GM12878 (cell line): ENCODE measurements around the gene WARS2. TPM values are rescaled to one million over a fixed set of nuclear protein-coding genes. Genes with fewer than 3 reads are reported as not detected.

ENCODE experiments used
- ATAC-seq: fragments of 200-7000 bp; cut with Tn5 transposase; 3 replicates; pipeline ENCODE4 v1.9.1; 2020; ENCODE audit warnings: mild to moderate bottlenecking, moderate library complexity
- BruUV-seq: library from RNA; stranded (reverse); fragments of 400-500 nt; replicated peaks from 2 replicates; lab custom pipeline; 2021; lab: Mats Ljungman, UMichigan
- CTCF ChIA-PET: fragments of 300-600 bp; sonication (Branson Sonifier 250); formaldehyde crosslinking; extraction: SDS; loops from one replicate; lab custom pipeline; 2021; ENCODE audit warnings: inconsistent platforms; lab: Yijun Ruan, JAX
- POLR2A ChIA-PET: fragments of 350-600 bp; formaldehyde crosslinking; extraction: SDS; loops from one replicate; lab custom pipeline; 2021; ENCODE audit warnings: inconsistent platforms; lab: Charles Lee
- RAD21 ChIA-PET: fragments of 300-600 bp; sonication (Branson Sonifier 250); formaldehyde crosslinking; loops from one replicate; lab custom pipeline; 2023; ENCODE audit warnings: antibody characterized with exemption; ENCODE audit not compliant: unreplicated experiment; lab: Charles Lee
- SMC1A ChIA-PET: fragments of 300-600 bp; sonication (Branson Sonifier 250); formaldehyde crosslinking; loops from one replicate; lab custom pipeline; 2023; ENCODE audit not compliant: unreplicated experiment, uncharacterized antibody; lab: Charles Lee
- DNase-seq: peaks from one replicate; pipeline ENCODE4 v3.0.0-alpha.2; 2011; ENCODE audit warnings: low read depth, low spot score
- FAIRE-seq: peaks from 3 replicates; lab custom pipeline; 2011; peaks lifted over from hg19 to GRCh38; lab: Jason Lieb, UNC
- H2AFZ ChIP-seq: 2 replicates; pipeline ENCODE4 v1.6.0; 2011; ENCODE audit warnings: low read depth, low read length, control low read depth; ENCODE audit not compliant: control insufficient read depth
- H3K27ac ChIP-seq: 2 replicates; pipeline ENCODE4 v1.5.1; 2011; ENCODE audit warnings: control low read depth; ENCODE audit not compliant: control insufficient read depth, insufficient read depth
- H3K27me3 ChIP-seq, 2 experiments: replicated peaks in 1 of 2; 2 replicates each; pipeline versions ENCODE4 v1.6.0 to v1.6.1; 2011; ENCODE audit warnings: low read length in 1 of 2; ENCODE audit not compliant: control insufficient read depth in 2 of 2, insufficient read depth in 2 of 2
- H3K36me3 ChIP-seq, 2 experiments: 2 replicates each; pipeline ENCODE4 v1.5.1; 2011; ENCODE audit warnings: low read length in 1 of 2; ENCODE audit not compliant: control insufficient read depth in 2 of 2, insufficient read depth in 2 of 2
- H3K4me1 ChIP-seq: 2 replicates; pipeline ENCODE4 v1.6.1; 2011; ENCODE audit warnings: mild to moderate bottlenecking, low read length, moderate library complexity, mixed read lengths; ENCODE audit not compliant: control insufficient read depth, insufficient read depth
- H3K4me2 ChIP-seq: 2 replicates; pipeline ENCODE4 v1.6.0; 2011; ENCODE audit warnings: control low read depth; ENCODE audit not compliant: control insufficient read depth, insufficient read depth
- H3K4me3 ChIP-seq: fragments of 200-600 bp; sonication (generic); 2 replicates; pipeline ENCODE4 v1.5.1; 2016
- H3K79me2 ChIP-seq: 2 replicates; pipeline ENCODE4 v1.6.0; 2011; ENCODE audit warnings: low read length; ENCODE audit not compliant: control insufficient read depth, insufficient read depth
- H3K9ac ChIP-seq: 2 replicates; pipeline ENCODE4 v1.8.0; 2011; ENCODE audit warnings: low read length, control low read depth, mixed read lengths; ENCODE audit not compliant: control insufficient read depth, insufficient read depth
- H3K9me3 ChIP-seq: replicated peaks from 3 replicates; pipeline ENCODE4 v1.5.1; 2011; ENCODE audit warnings: mild to moderate bottlenecking, low read length; ENCODE audit not compliant: control insufficient read depth, insufficient read depth
- H4K20me1 ChIP-seq: 2 replicates; pipeline ENCODE4 v1.6.0; 2011; ENCODE audit not compliant: control insufficient read depth, insufficient read depth
- BCL11A ChIP-seq: IDR thresholded peaks from 2 replicates; pipeline ENCODE4 v1.6.1; 2011; ENCODE audit warnings: low read depth, low read length
- BCL3 ChIP-seq: IDR thresholded peaks from 2 replicates; pipeline ENCODE4 v1.6.1; 2011; ENCODE audit warnings: borderline replicate concordance, low read depth, mild to moderate bottlenecking, moderate library complexity, low read length; ENCODE audit not compliant: insufficient read depth, poor library complexity, severe bottlenecking
- CHD1 ChIP-seq: IDR thresholded peaks from 2 replicates; pipeline ENCODE4 v1.6.1; 2012; ENCODE audit warnings: low read depth, low read length, improper control_type of control experiment
- GABPA ChIP-seq: IDR thresholded peaks from 2 replicates; pipeline ENCODE4 v1.6.1; 2014; ENCODE audit warnings: antibody characterized with exemption, low read depth, mild to moderate bottlenecking, inconsistent platforms
- KDM1A ChIP-seq: fragments of 200-600 bp; sonication (generic); IDR thresholded peaks from 2 replicates; pipeline ENCODE4 v1.6.1; 2016; ENCODE audit warnings: borderline replicate concordance
- MEF2A ChIP-seq: IDR thresholded peaks from 2 replicates; pipeline ENCODE4 v1.6.1; 2011; ENCODE audit warnings: low read depth, mild to moderate bottlenecking, low read length, moderate library complexity; ENCODE audit not compliant: insufficient read depth
- RCOR1 ChIP-seq: conservative IDR thresholded peaks from 2 replicates; pipeline ENCODE4 v1.6.1; 2012; ENCODE audit warnings: low read depth, low read length, improper control_type of control experiment
- SIN3A ChIP-seq: IDR thresholded peaks from 2 replicates; pipeline ENCODE4 v1.6.1; 2012; ENCODE audit warnings: low read depth, low read length, improper control_type of control experiment
- SMAD5 ChIP-seq: IDR thresholded peaks from 2 replicates; pipeline ENCODE4 v1.6.1; 2016; ENCODE audit warnings: antibody characterized with exemption, low read depth
- SPI1 ChIP-seq: IDR thresholded peaks from 2 replicates; pipeline ENCODE4 v1.6.1; 2011; ENCODE audit warnings: low read depth, mild to moderate bottlenecking, low read length, moderate library complexity, borderline replicate concordance; ENCODE audit not compliant: insufficient read depth
- SREBF1 ChIP-seq: IDR thresholded peaks from 2 replicates; pipeline ENCODE4 v1.6.1; 2012; ENCODE audit warnings: mild to moderate bottlenecking, low read length
- SUPT20H ChIP-seq: IDR thresholded peaks from 2 replicates; pipeline ENCODE4 v1.6.1; 2011; ENCODE audit warnings: low read depth, mild to moderate bottlenecking, low read length, moderate library complexity, borderline replicate concordance; ENCODE audit not compliant: control insufficient read depth
- WRNIP1 ChIP-seq: IDR thresholded peaks from 2 replicates; pipeline ENCODE4 v1.6.1; 2011; ENCODE audit warnings: low read depth, low read length, improper control_type of control experiment, borderline replicate concordance
- YY1 ChIP-seq: IDR thresholded peaks from 2 replicates; pipeline ENCODE4 v1.6.1; 2011; ENCODE audit warnings: low read depth, mild to moderate bottlenecking, low read length
- ZNF207 ChIP-seq: fragments of 450-650 bp; IDR thresholded peaks from 2 replicates; pipeline ENCODE4 v1.6.1; 2014; ENCODE audit warnings: antibody characterized with exemption, mild to moderate bottlenecking, borderline replicate concordance
- ZZZ3 ChIP-seq: IDR thresholded peaks from 2 replicates; pipeline ENCODE4 v1.6.1; 2011; ENCODE audit warnings: low read depth; ENCODE audit not compliant: control insufficient read depth, insufficient read length
- in situ Hi-C: fragments of 300-500 bp; cut with MboI; formaldehyde crosslinking; loops from 9 replicates; pipeline ENCODE4 v1.14.3; 2018; ENCODE audit warnings: mixed read lengths
- intact Hi-C: fragments of 100-400 bp; cut with micrococcal nuclease; formaldehyde crosslinking; loops from one replicate; pipeline ENCODE4 v1.14.2; 2022; ENCODE audit not compliant: unreplicated experiment
- polyA plus RNA-seq, 11 experiments: library from polyadenylated mRNA; depleted of rRNA in 4 of 11; unstranded in 6 of 11; stranded (reverse) in 5 of 11; fragments of >200 nt; fragmentation: Nextera tagmentation in 4 of 11; fragmentation: Illumina TruSeq in 1 of 11; extraction: Ambion mirVana in 4 of 11; extraction: Trizol in 1 of 11; gene quantifications; 1 replicate in 1 of 11; 2 replicates in 10 of 11; pipeline versions ENCODE4 v1.2.1 to v1.2.3, GENCODE V29; 2011 to 2016; ENCODE audit warnings: inconsistent platforms in 2 of 11, missing spikeins in 2 of 11, low read depth in 1 of 11
- total RNA-seq, 4 experiments: library from RNA; depleted of rRNA in 3 of 4; stranded (reverse); fragments of >200 nt in 3 of 4; fragmentation: Illumina TruSeq in 1 of 4; extraction: Trizol in 1 of 4; gene quantifications; 2 replicates each; pipeline versions ENCODE4 v1.2.1 to v1.2.3, GENCODE V29; 2013 to 2021
- TF ChIP-seq, protein P1 (sequence below): IDR thresholded peaks from 2 replicates; pipeline ENCODE4 v1.6.1; 2011; ENCODE audit warnings: low read depth, mild to moderate bottlenecking, low read length, moderate library complexity, borderline replicate concordance; ENCODE audit errors: extremely low read depth
- TF ChIP-seq, protein P2 (sequence below): fragments of 450-650 bp; IDR thresholded peaks from 2 replicates; pipeline ENCODE4 v1.6.1; 2017; ENCODE audit warnings: mild to moderate bottlenecking, moderate library complexity

The WARS2 gene
- total and polyA plus RNA-seq, 10 of the 15 experiments (the other 5 are each of a cell fraction or from before 2014, with no cell fraction given), result 5.5 to 22.2 (median 14.4) TPM

DNA sequence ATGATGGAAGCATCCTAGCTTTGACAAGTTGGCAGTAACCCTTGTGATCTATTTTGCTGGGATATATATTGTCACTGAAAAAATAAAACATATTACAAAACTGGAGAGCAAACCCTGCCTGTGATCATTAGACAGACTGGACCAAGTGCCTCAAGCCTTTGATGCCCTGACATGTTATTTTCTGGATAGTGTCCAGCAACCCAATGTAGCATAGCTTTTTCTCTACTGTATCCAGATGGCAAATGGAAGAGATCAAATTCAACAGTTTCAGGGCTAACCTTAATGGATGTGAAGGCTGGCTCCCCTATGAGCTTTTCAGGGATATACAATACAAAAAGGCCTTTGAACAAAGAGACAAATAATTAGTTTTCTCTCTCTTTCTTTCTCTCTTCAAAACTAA is 25.1 kb downstream of the WARS2 start:
- H3K27me3 ChIP-seq, result no peaks in the 10 kb centered on the region
- H3K9me3 ChIP-seq, result no peaks in the 10 kb centered on the region; the same call in 1 of the 3 replicates
- FAIRE-seq, result no peak
- no peak overlapping the region for H3K4me2 ChIP-seq
- no peak overlapping the region for H3K27ac ChIP-seq
- CTCF ChIA-PET, result interaction anchor here (1.3 kb wide), 1 partner anchor 160 kb away, joined by 3 read pairs; no protein-coding TSS in a partner anchor
- TF ChIP-seq CHD1 (no peak), BCL3 (no peak), SUPT20H (no peak), BCL11A (no peak), GABPA (no peak), WRNIP1 (no peak), KDM1A (no peak), YY1 (no peak), SMAD5 (no peak), ZNF207 (no peak), RCOR1 (no peak), ZZZ3 (no peak), SIN3A (no peak), SPI1 (no peak), SREBF1 (no peak), MEF2A (no peak)
- TF ChIP-seq, protein P1, sequence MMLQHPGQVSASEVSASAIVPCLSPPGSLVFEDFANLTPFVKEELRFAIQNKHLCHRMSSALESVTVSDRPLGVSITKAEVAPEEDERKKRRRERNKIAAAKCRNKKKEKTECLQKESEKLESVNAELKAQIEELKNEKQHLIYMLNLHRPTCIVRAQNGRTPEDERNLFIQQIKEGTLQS, result no peak
- TF ChIP-seq, protein P2, sequence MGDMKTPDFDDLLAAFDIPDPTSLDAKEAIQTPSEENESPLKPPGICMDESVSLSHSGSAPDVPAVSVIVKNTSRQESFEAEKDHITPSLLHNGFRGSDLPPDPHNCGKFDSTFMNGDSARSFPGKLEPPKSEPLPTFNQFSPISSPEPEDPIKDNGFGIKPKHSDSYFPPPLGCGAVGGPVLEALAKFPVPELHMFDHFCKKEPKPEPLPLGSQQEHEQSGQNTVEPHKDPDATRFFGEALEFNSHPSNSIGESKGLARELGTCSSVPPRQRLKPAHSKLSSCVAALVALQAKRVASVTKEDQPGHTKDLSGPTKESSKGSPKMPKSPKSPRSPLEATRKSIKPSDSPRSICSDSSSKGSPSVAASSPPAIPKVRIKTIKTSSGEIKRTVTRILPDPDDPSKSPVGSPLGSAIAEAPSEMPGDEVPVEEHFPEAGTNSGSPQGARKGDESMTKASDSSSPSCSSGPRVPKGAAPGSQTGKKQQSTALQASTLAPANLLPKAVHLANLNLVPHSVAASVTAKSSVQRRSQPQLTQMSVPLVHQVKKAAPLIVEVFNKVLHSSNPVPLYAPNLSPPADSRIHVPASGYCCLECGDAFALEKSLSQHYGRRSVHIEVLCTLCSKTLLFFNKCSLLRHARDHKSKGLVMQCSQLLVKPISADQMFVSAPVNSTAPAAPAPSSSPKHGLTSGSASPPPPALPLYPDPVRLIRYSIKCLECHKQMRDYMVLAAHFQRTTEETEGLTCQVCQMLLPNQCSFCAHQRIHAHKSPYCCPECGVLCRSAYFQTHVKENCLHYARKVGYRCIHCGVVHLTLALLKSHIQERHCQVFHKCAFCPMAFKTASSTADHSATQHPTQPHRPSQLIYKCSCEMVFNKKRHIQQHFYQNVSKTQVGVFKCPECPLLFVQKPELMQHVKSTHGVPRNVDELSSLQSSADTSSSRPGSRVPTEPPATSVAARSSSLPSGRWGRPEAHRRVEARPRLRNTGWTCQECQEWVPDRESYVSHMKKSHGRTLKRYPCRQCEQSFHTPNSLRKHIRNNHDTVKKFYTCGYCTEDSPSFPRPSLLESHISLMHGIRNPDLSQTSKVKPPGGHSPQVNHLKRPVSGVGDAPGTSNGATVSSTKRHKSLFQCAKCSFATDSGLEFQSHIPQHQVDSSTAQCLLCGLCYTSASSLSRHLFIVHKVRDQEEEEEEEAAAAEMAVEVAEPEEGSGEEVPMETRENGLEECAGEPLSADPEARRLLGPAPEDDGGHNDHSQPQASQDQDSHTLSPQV, result no peak
- BruUV-seq, result no TSS peak
- H3K4me3 ChIP-seq, result no peak overlapping the region
- H3K4me1 ChIP-seq, result no peaks in the 10 kb centered on the region
- H3K36me3 ChIP-seq, result no peaks in the 10 kb centered on the region
- H3K9ac ChIP-seq, result no peak overlapping the region
- no peaks in the 10 kb centered on the region for H4K20me1 ChIP-seq
- in situ Hi-C loops (no loop called here), intact Hi-C loops (no loop called here)
- ATAC-seq, result no peak
- POLR2A ChIA-PET, result no interaction called here
- no peak overlapping the region for H2AFZ ChIP-seq
- RAD21 ChIA-PET, result no interaction called here
- SMC1A ChIA-PET, result interaction anchor here (0.7 kb wide), 1 partner anchor 13 kb away, joined by 3 read pairs; no protein-coding TSS in a partner anchor
- DNase-seq, result no peak
- H3K79me2 ChIP-seq, result no peaks in the 10 kb centered on the region
